Smooth muscle cell of the umbilical artery (primary cell): Measurements from ENCODE around the gene FBXL5. TPM values are rescaled to one million over a fixed set of nuclear protein-coding genes. Genes with fewer than 3 reads are reported as not detected.

ENCODE experiments used
- total RNA-seq: library from RNA; depleted of rRNA; stranded (reverse); fragments of >200 nt; gene quantifications from 2 replicates; pipeline ENCODE4 v1.2.3, GENCODE V29; 2014

Gene FBXL5, protein sequence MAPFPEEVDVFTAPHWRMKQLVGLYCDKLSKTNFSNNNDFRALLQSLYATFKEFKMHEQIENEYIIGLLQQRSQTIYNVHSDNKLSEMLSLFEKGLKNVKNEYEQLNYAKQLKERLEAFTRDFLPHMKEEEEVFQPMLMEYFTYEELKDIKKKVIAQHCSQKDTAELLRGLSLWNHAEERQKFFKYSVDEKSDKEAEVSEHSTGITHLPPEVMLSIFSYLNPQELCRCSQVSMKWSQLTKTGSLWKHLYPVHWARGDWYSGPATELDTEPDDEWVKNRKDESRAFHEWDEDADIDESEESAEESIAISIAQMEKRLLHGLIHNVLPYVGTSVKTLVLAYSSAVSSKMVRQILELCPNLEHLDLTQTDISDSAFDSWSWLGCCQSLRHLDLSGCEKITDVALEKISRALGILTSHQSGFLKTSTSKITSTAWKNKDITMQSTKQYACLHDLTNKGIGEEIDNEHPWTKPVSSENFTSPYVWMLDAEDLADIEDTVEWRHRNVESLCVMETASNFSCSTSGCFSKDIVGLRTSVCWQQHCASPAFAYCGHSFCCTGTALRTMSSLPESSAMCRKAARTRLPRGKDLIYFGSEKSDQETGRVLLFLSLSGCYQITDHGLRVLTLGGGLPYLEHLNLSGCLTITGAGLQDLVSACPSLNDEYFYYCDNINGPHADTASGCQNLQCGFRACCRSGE
- total RNA-seq = 102 and 147 TPM in 2 replicates

DNA sequence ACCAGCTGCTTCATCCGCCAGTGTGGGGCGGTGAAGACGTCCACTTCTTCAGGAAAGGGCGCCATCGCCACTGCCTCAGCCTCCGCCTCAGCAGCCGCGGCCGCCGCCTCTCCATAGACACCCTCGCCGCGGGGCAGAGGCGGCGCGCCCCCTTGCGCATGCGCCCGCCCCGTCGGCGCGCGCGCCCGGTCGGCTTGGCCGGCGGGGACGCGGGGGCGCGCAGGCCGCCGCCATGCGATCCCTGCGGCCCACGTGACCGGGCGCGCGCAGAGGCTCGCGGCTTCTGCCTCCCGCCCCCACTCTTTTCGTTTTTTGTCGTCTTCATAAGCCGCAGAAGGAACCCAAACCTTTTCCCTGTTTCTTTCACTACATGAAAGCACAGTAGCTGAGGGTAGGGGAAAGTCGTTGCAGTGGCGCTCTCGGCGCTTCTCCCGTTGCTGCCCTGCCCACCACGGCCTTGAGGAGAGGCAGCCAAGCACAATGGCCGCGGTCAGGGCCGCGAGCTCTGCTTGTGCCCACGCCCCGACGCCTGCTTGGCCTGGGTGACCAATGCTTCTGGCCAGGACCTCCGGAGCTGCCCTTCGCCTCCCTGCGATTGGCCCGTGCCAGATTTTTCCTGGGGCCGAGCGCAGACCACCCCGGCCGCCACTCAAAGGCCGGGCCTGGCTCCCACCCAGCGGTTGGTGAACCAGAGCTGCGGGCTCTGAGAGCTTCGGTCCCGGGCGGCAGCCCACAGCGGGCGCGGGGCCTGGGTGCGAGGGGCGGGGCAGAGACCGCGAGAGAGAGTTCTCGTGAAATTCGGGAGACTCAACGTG is at the start of gene FBXL5:
Gene FBXL5 (minus strand): TSS at position 135 of the 815 bp plus-strand sequence. CDS start 70 bp downstream, at position 65.

DNA sequence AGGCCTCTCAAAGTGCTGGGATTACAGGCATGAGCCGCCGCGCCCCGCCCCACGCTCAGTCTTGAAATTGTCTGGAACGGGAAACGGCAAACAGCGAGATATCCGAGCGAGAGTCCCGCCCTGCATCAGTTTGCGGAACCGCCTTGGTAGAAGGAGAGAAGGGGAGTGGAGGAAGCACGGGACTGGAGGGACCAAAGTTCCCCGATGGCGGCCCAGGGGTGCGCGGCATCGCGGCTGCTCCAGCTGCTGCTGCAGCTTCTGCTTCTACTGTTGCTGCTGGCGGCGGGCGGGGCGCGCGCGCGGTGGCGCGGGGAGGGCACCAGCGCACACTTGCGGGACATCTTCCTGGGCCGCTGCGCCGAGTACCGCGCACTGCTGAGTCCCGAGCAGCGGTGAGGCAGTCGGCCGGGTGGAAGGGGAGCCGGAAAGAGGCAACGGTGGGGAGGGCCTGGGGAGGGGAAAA is 47.8 kb upstream of the FBXL5 start, which contains the start of gene BST1:
Gene BST1 (plus strand): TSS at position 125 of the 463 bp plus-strand sequence. CDS start 80 bp downstream, at position 205.

DNA sequence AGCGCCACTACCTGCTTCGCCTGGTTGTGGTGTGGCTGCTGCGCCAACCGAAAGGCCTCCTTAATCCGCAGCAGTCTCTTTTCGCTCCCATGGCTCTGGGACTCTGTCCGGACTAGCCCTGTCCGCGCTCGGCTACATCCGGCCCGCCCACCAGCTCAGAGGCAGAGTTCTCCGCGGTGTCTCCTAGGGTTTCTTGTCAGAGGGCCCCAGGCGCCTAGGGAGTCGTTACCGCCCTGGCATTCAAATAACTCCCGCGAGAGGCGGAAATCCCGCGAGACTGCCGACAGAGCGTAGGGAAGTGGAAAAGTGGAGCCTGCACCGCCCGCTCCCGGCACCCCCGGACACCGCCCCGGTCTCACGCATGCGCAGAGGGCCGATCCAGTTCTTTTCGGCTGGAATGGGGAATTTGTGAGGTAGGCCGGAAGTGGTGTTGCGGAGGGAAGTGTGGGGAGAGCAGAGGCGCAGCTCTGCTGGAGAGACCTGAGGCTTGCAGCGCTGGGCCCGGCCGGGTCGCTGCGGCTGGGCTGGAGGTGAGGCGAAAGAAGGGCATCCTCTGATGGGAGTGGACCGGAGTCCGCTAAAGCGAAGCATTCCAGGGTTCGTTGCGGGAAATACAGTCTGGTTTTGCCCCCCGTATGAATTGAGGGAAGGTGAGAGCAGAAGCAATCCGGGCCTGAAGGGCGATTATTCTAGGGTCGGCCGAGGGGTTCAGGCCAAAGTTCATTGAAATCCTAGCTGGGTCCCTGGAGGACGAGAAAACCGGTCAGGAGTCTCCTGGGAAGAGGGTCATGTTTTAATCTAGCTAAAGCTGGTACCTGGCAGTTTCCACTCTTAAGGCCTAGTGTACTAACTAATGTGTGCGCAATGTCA is 26.4 kb upstream of the FBXL5 start, which contains the start of gene FAM200B:
Gene FAM200B (plus strand): TSS at position 456 of the 870 bp plus-strand sequence. CDS start 5,151 bp downstream, outside the sequence.

Other genes with a start within 250 kb of the FBXL5 start
- 0.89 TPM in 1 of 2 replicates, not detected in the other for gene C1QTNF7, start 227.3 kb downstream of the FBXL5 start, total RNA-seq
- 17.8 and 19.7 TPM in 2 replicates for gene CC2D2A, start 185.5 kb downstream of the FBXL5 start, total RNA-seq
- 33.0 and 38.0 TPM in 2 replicates for gene FAM200B, start 26.5 kb upstream of the FBXL5 start, total RNA-seq
- 6.6 and 12.8 TPM in 2 replicates for gene BST1, start 47.7 kb upstream of the FBXL5 start, total RNA-seq
- gene CD38, start 123.0 kb upstream of the FBXL5 start, total RNA-seq = under 0.01 TPM in 1 of 2 replicates, not detected in the other